ENCODE results near the gene FBXL20. TPM values are rescaled to one million over a fixed set of nuclear protein-coding genes. Genes with fewer than 3 reads are reported as not detected.

FBXL20 gene
- total RNA-seq, 1 experiment from 2014 or later, result 9.9 TPM

DNA sequence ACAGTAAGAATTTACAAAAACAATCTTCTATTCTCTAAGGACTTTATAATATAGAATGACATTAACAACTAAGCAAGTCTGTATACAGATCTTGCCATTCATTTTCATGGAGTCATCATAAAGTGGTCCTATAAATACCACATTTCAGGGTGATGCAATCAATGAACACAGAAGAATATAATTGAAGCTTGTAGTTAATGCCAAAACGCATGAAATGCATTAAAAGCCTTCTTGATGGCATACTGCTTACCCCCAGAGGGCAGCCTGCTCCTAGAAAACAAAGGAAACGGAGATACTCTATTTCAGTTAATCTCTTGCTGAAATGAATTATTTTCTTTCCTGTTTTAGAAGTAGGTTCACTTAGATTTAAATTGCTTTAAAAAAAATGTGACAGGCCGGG, 130.5 kb downstream of the FBXL20 start:
- TF ChIP-seq POLR2AphosphoS5 (IDR thresholded peaks at IDR 0.05; ENCODE audit: low read depth, low read length) (no peak), SIN3A (IDR thresholded peaks at IDR 0.05; ENCODE audit: borderline replicate concordance, insufficient read depth, low read depth, low read length) (no peak), TCF7L2 (IDR thresholded peaks at IDR 0.05; ENCODE audit: low read depth, low read length) (no peak)
- TF ChIP-seq, protein P1, sequence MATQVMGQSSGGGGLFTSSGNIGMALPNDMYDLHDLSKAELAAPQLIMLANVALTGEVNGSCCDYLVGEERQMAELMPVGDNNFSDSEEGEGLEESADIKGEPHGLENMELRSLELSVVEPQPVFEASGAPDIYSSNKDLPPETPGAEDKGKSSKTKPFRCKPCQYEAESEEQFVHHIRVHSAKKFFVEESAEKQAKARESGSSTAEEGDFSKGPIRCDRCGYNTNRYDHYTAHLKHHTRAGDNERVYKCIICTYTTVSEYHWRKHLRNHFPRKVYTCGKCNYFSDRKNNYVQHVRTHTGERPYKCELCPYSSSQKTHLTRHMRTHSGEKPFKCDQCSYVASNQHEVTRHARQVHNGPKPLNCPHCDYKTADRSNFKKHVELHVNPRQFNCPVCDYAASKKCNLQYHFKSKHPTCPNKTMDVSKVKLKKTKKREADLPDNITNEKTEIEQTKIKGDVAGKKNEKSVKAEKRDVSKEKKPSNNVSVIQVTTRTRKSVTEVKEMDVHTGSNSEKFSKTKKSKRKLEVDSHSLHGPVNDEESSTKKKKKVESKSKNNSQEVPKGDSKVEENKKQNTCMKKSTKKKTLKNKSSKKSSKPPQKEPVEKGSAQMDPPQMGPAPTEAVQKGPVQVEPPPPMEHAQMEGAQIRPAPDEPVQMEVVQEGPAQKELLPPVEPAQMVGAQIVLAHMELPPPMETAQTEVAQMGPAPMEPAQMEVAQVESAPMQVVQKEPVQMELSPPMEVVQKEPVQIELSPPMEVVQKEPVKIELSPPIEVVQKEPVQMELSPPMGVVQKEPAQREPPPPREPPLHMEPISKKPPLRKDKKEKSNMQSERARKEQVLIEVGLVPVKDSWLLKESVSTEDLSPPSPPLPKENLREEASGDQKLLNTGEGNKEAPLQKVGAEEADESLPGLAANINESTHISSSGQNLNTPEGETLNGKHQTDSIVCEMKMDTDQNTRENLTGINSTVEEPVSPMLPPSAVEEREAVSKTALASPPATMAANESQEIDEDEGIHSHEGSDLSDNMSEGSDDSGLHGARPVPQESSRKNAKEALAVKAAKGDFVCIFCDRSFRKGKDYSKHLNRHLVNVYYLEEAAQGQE (IDR thresholded peaks at IDR 0.05; ENCODE audit: insufficient read depth in 1 of 2, low read depth in 2 of 2, low read length in 1 of 2), result no peak
- TF ChIP-seq, protein P2, sequence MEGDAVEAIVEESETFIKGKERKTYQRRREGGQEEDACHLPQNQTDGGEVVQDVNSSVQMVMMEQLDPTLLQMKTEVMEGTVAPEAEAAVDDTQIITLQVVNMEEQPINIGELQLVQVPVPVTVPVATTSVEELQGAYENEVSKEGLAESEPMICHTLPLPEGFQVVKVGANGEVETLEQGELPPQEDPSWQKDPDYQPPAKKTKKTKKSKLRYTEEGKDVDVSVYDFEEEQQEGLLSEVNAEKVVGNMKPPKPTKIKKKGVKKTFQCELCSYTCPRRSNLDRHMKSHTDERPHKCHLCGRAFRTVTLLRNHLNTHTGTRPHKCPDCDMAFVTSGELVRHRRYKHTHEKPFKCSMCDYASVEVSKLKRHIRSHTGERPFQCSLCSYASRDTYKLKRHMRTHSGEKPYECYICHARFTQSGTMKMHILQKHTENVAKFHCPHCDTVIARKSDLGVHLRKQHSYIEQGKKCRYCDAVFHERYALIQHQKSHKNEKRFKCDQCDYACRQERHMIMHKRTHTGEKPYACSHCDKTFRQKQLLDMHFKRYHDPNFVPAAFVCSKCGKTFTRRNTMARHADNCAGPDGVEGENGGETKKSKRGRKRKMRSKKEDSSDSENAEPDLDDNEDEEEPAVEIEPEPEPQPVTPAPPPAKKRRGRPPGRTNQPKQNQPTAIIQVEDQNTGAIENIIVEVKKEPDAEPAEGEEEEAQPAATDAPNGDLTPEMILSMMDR (IDR thresholded peaks at IDR 0.05), result no peak
- Histone ChIP-seq H3K4me3 (ENCODE audit: low read depth in 2 of 2, low read length in 2 of 2) (no peak overlapping the region), H3K36me3 (ENCODE audit: control insufficient read depth, insufficient read depth, low read length) (no peaks in the 10 kb centered on the region), H3K9me3 (ENCODE audit: control insufficient read depth, insufficient read depth, low read depth, low read length) (no peaks in the 10 kb centered on the region), H3K4me1 (ENCODE audit: control insufficient read depth, insufficient read depth, low read length) (no peaks in the 10 kb centered on the region), H3K27ac (ENCODE audit: low read length) (no peak overlapping the region), H3K27me3 (ENCODE audit: control insufficient read depth, insufficient read depth, low read length) (no peaks in the 10 kb centered on the region)
- ATAC-seq, result no peak
- ChIA-PET CTCF (interaction anchor here (0.5 to 1.1 kb wide), 5 partner anchors 10 to 184 kb away, joined by 3 to 13 read pairs (median 4); no protein-coding TSS in a partner anchor), POLR2A (no interaction called here)
- in situ Hi-C loops (cut with HindIII; ENCODE audit: low pct_unique_long_range_greater_than_20kb, low sequenced_read_pairs) (no loop called here), intact Hi-C loops (cut with micrococcal nuclease; ENCODE audit: unreplicated experiment) (no loop called here)
- no TSS peak for BruUV-seq (replicated peaks)
- DNase-seq (ENCODE audit: low read depth, low spot score), result peak; percentile 2

DNA sequence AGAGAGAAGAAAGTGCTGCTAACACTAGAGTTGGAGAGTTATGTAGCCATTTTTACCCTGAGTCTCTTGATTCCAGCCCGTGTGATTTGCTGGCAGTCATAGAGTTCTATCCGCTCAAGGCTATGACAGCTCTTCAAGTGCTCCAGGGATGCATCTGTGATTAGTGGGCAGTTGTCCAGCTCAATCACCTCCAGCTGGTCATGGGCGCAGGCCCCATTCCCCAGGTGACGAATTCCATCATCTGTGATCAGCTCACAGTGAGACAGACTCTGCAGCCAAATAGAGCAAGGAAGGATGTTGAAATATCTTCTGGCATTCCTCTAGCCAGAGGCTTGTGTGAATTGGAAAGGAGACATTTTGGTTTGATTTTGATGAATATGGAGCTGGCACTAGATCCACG, 137.3 kb downstream of the FBXL20 start:
- ATAC-seq (no peak), DNase-seq (ENCODE audit: low read depth, low spot score) (no peak)
- no TSS peak for BruUV-seq (replicated peaks)
- intact Hi-C loops (cut with micrococcal nuclease; ENCODE audit: unreplicated experiment) (no loop called here), in situ Hi-C loops (cut with HindIII; ENCODE audit: low pct_unique_long_range_greater_than_20kb, low sequenced_read_pairs) (no loop called here)
- H3K27me3 ChIP-seq (ENCODE audit: control insufficient read depth, insufficient read depth, low read length), result no peaks in the 10 kb centered on the region
- H3K36me3 ChIP-seq (ENCODE audit: control insufficient read depth, insufficient read depth, low read length), result no peaks in the 10 kb centered on the region
- no peak overlapping the region for H3K27ac ChIP-seq (ENCODE audit: low read length)
- H3K4me1 ChIP-seq (ENCODE audit: control insufficient read depth, insufficient read depth, low read length), result no peaks in the 10 kb centered on the region
- TF ChIP-seq POLR2AphosphoS5 (IDR thresholded peaks at IDR 0.05; ENCODE audit: low read depth, low read length) (no peak), TCF7L2 (IDR thresholded peaks at IDR 0.05; ENCODE audit: low read depth, low read length) (no peak), SIN3A (IDR thresholded peaks at IDR 0.05; ENCODE audit: borderline replicate concordance, insufficient read depth, low read depth, low read length) (no peak)
- TF ChIP-seq, protein P2 (IDR thresholded peaks at IDR 0.05), result no peak
- TF ChIP-seq, protein P1 (IDR thresholded peaks at IDR 0.05; ENCODE audit: insufficient read depth in 1 of 2, low read depth in 2 of 2, low read length in 1 of 2), result no peak
- H3K4me3 ChIP-seq (ENCODE audit: low read depth in 2 of 2, low read length in 2 of 2), result no peak overlapping the region
- no peaks in the 10 kb centered on the region for H3K9me3 ChIP-seq (ENCODE audit: control insufficient read depth, insufficient read depth, low read depth, low read length)
- ChIA-PET POLR2A (no interaction called here), CTCF (no interaction called here)
